ENCODE data around the gene MERTK.

DNA sequence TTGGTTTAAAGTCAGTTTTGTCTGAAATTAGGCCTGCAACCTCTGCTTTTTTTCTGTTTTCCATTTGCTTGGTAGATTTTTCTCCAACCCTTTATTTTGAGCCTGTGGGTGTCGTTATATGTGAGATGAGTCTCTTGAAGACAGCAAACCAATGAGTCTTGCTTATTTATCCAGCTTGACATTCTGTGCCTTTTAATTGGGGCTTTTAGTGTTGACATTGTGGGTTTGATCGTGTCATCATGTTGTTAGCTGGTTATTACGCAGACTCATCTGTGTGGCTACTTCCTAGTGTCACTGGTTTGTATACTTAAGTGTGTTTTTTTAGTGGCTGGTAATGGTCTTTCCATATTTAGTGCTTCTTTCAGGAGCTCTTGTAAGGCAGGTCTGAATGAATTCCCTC, 175.5 kb downstream of the MERTK start:
- TF ChIP-seq, protein P1, sequence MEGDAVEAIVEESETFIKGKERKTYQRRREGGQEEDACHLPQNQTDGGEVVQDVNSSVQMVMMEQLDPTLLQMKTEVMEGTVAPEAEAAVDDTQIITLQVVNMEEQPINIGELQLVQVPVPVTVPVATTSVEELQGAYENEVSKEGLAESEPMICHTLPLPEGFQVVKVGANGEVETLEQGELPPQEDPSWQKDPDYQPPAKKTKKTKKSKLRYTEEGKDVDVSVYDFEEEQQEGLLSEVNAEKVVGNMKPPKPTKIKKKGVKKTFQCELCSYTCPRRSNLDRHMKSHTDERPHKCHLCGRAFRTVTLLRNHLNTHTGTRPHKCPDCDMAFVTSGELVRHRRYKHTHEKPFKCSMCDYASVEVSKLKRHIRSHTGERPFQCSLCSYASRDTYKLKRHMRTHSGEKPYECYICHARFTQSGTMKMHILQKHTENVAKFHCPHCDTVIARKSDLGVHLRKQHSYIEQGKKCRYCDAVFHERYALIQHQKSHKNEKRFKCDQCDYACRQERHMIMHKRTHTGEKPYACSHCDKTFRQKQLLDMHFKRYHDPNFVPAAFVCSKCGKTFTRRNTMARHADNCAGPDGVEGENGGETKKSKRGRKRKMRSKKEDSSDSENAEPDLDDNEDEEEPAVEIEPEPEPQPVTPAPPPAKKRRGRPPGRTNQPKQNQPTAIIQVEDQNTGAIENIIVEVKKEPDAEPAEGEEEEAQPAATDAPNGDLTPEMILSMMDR (IDR thresholded peaks at IDR 0.05; ENCODE audit: low read length) = no peak
- TF ChIP-seq EZH2 (optimal IDR thresholded peaks at IDR 0.05; ENCODE audit: low read depth, low read length) = no peak

Measured in MM.1S (cell line).